HG02938 (cell line): ENCODE measurements around the gene SNX12.
"Not testable (repeated sequence)": the region's sequence is repeated elsewhere in the genome, so short reads cannot be mapped to it uniquely, and the experiment has no call there.

Experiments
- ATAC-seq: cut with Tn5 transposase; IDR thresholded peaks from one replicate; pipeline ENCODE4 v1.9.1; 2021; ENCODE audit warnings: mild to moderate bottlenecking, moderate library complexity; ENCODE audit not compliant: unreplicated experiment

SNX12 gene

DNA sequence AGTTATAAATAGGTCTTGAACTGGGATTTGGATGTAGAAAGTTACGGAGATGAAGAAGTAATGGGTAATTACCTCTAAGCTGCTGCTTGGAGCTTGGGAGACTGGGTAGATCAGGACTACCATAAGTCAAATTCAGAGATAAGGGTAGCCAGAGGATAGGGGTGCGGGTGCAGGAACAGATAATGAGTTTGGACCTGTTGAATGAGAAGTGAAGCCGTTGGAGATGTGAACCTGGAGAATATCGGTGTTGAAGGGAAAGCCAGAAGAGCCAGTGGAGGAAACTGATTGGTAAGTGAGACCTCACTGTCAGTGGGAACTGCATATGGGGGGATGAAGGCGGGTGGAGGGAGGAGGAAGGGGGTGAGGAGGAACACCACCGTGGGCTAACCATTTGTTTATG lies 26.9 kb upstream of the SNX12 start:
- ATAC-seq: no peak

DNA sequence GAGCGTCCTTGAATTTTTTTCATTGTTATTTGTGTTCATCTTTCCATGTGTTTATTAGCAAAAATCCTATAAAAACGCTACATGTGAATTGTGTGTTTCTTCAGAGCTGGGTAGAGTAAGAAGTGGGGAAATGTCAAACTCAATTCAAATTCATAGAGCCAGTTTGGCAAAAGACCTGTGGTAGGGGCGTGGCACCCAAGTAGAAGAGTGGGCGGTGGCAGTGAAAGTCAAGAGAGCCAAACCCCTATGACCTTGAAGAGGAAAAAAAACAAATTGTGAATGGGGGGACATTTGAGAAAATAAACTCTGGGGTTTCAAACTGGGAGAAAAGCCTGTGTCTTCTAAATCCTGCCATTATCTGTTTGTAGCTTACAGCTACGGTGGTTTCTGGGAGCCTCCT lies 23.1 kb upstream of the SNX12 start:
- ATAC-seq: no peak

DNA sequence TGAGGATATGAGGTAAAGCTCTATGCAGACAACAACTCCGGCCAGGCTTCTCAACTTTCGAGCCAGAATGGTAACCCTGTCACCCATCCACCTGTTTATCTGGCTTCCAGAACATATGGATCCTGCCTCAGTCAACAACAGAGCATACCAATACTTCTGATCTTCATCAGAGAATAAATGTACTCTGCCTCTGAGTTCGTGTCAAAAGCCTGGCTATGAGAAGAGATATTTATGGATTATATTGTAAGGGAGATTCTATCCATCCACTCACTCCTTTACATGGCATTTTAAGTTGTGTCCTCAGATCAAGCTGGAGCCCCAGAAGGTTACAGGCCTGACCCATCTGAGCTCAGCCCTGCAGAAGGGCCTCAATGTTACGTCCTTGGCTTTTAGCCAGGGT lies 17.8 kb upstream of the SNX12 start:
- ATAC-seq: no peak

DNA sequence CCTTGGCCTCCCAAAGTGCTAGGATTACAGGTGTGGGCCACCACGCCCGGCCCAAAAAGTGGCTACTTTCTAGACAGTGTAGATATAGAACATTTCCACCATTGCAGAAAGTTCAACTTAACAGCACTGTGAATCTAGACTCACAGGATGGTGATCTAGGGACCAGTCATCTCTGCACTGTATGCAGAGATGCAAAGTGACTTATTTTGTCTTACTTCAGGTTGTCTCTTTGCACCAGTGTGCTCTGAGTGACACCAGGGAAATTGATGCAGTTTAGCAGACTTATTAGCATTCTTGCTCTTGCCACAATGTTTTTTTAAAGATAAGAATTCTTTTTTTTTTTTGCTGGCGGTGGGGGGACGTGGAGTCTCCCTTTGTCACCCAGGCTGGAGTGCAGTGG lies 14.7 kb upstream of the SNX12 start:
- no peak for ATAC-seq

DNA sequence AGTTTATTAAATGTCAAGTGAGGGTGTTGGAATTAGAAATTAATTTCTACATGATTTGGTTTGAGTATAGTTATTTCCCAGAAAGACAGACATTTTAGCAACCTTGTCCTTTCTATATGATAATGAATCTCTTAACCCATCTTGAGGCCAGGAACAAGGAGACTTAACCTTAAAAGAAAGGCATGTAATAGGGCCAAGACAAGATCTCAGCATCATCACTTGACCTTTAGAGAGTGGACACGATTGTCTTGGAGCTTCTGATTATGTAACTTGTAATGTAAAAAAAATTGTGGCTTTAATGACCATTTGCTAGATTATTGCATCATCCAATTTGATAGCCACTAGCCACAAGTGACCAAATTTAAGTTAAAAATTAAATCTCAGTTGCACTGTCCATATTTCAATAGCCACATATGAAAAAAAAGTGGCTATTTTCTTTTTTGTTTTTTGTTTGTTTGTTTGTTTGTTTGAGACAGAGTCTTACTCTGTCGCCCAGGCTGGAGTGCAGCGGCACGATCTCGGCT lies 14.1 kb upstream of the SNX12 start:
- ATAC-seq: no peak

DNA sequence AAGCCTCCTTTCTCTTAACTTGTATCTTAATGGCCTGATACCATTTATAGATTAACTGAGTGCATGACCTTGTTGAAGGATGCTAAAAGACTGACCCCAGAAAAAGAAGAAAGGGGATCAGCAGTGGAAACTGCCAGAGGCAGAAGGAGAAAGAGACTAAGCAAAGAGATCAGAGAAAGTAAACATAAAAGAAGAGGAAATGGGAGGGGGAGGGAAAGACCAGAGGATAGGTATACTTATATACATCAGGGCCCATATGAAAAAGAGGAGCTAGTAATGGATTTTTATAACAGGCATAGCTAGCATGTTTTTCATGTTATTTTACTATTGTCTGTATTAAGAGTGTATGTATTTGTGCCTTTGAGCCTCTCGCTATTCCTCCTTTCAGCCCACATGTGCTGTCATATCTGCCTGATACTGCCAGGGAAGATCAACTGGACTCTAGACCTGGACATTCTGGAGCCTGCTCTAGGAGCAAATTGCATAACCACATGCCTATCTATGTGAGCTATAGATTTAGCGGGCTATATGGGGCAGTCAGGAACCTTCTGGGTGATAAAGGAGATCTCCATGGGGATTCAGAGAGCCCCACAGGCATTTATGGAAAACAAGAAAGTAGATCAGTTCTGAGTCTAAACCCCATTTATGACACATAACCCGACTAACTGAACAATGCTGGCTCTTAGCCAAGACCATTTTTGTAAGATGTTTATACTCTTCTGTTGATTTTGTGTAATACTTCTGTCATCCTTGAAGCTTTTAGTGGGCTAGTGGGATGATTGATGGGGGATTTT lies 13.4 kb upstream of the SNX12 start:
- no peak for ATAC-seq

DNA sequence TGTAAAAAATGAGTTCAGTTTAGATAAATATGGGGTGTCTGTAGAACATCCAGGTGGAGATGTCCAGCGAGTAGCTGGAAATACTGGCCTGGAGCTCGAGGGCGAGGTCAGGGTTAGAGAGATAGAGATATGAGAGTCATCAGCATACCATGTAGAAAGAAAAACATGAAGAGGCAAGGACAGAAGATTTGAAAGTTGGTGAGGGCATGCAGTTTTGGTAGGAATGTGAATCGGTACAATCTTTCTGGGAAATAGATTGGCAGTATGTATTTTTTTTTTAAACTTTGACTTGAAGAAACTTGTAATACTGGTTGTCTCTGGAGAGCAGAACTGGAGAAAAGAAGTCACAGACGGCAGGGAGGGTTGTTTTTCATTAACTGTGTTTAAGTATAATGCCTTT lies 2.4 kb upstream of the SNX12 start:
- ATAC-seq: no peak

DNA sequence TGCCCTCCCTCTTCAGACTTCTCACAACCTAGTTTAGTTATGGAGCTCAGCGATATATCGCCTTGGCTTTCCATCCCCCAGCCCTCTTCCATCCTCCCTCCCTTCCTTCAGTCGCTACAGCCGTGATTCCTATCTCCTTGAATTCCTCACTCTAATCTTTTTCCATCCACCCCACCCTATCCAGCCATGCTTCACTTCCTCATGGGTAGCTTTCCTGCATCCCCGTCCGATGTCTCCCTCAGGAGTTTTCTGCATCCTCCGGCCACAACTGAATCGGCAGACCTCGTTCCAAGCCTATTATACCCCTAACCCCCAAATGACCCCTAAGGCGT lies 456 bp downstream of the SNX12 start:
- ATAC-seq: no peak

DNA sequence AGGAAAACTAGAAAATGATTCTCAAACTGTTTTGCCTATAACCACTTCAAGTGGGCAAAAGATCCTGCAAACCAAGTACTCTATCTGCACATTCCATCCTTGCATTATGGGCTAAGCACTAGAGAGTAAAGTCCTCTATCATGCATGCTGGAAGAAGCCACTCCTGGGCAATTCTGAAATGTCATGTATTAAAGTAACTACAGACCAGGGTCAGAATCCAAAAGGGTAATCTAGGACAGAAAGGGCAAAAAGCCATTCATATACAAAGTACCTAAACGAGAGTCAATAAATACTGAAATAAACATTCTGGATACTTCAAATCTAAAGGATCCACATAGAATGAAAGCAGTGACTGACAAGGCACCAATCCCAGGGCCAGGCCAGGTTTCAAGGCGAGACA lies 1.0 kb downstream of the SNX12 start:
- no peak for ATAC-seq

DNA sequence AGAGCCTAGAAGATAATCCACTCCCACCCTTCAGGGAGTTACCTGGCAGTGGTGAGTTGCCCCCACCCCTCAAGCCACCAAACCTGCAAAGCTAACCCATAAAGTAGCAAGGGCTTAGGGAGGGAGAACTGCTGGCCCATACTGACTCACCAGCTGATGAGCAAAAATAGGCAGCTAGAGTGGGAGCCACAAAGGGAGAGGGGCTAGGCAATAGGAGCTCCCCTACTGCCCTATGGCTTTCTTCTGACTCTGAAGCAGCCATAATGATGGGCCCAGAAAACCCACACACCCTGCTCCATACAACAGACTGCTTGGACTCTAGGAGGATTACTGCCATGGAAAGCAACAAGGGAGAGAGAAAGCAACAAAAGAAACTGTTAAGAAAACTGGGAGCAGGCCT lies 8.0 kb downstream of the SNX12 start:
- ATAC-seq: no peak

DNA sequence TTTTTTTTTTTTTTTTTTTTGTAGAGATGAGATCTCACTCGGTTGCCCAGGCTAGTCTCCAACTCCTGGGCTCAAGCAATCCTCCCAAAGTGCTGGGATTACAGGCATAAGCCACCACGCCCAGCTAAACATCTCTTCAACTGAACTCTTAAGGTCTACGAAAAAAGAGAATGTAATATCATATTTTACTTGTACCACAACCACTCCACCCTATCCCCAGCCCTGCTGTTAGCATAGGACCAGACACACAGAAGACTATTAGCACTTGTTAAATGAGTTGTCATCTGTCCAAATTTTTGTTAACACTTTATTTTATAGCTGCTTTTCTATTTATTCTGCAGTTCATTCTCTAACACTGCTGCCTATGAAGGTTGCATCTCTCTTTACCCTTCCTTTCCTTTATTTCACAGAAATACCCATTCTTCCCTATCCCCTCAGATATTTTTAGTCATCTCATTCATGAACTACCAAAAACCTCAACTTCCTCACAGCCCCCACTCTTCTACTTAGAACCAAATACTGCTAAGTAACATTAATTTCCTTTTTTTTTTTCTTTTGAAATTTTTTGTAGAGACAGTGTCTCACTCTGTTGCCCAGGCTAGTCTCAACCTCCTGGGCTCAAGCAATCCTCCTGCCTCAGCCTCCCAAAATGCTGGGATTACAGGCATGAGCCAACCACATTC lies 10.1 kb downstream of the SNX12 start:
- no peak for ATAC-seq

DNA sequence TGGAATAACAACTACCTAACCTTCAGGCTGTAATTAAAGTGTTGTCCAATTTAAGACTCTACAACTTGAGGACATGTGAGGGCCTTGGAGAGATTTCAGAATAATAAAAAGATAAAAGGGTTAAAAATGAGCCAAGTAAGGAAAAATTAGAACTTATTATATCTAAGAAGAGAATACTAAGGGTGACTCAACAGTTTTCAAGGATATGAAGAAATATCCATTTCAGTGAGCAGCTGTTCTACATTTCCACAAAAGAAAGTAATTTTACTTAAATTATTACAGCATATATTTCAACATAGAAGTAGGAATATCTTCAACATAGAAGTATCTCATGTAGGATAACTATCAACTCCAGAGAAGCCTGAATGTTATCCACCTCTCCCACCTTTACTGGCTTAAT lies 11.3 kb downstream of the SNX12 start:
- no peak for ATAC-seq

DNA sequence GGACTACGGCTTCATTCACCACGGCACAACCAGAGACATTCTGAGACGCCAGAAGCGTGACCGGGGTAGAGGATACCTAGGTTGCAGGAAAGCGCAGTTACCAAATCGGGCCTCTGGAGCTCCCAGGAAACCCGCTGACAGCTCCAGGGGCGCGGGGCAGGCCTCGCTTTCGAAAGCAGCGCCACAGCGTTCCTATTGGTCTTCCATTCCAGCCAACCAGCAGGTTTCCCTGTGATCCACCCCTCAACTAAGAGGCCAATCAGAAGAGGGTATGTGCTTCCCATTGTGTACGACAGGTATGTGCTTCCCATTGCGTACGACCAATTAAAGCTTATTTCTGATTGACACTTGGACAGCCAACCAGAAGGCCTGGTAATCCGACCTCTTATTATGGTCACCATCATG lies 14.9 kb downstream of the SNX12 start:
- peak; percentile 82 for ATAC-seq

DNA sequence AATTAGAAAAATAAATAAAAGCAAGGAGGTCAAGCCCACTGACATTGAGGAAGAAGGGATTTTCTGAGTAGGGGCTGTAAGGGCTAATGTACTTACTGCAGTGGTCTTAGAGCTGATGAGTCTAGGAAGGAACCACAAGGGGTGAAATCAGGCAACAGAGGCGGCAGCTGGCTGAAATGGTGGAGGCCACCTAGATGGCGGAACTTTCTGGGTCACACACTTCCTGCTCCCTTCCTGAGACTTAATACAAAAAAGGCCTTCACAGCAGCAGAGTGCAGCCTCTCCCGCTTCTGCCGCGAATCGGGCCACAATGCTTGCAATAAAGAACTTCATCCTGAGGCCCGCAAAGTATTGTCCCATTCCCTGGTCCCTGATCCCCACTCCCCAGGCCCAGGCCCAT lies 15.4 kb downstream of the SNX12 start:
- peak; percentile 42 for ATAC-seq

DNA sequence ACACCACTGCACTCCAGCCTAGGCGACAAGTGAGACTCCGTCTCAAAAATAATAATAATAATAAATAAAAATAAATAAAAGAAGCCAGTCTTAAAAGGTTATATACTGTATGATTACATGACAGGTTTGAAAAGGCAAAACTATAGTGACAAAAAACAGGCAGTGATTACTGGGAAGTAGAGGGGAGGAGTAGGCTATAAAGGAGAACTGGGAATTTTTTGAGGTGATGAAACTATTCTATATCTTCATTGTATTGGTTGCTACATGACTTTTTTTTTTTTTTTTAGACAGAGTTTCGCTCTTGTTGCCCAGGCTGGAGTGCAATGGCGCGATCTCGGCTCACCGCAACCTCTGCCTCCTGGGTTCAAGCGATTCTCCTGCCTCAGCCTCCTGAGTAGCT lies 20.2 kb downstream of the SNX12 start:
- not testable (repeated sequence) for ATAC-seq

DNA sequence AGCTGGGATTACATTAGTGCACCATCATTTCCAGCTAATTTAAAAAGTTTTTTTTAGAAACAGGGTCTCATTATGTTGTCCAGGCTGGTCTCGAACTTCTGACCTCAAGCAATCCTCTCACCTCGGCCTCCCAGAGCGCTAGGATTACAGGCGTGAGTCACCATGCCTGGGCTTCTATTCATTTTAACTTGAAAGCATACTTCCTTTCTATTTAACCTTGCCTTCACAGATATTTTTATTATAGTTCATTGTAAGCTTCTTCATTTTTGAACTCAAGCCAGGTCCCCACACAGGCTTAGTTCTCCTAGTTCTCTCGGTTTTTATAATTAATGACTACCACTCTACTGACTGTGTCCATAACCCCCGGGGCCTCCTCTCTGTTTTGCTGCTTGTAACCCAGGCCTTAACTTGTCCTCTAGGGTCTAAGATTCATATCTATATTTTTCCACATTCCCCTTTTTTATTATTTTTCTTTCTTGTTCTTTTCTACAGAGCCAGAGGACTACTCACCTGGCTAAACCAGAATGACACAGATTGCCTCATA lies 50.7 kb downstream of the SNX12 start:
- ATAC-seq: no peak
